Activated naive CD4-positive, alpha-beta T cell treated with anti-CD3 and anti-CD28 coated beads, Interleukin-2, amount 50 U/mL, for 24 hours (primary cell): Measurements from ENCODE around the gene CHIC2.
"Not testable (repeated sequence)": the region's sequence is repeated elsewhere in the genome, so short reads cannot be mapped to it uniquely, and the experiment has no call there.

Experiments
- H3K27ac Mint-ChIP-seq: one replicate; pipeline ENCODE4 v1.8.0; 2021; ENCODE audit warnings: mild to moderate bottlenecking, mixed read lengths
- H3K27me3 Mint-ChIP-seq: one replicate; pipeline ENCODE4 v1.8.0; 2021; ENCODE audit warnings: mixed read lengths
- H3K36me3 Mint-ChIP-seq: one replicate; pipeline ENCODE4 v1.8.0; 2021; ENCODE audit warnings: mixed read lengths
- H3K4me1 Mint-ChIP-seq: one replicate; pipeline ENCODE4 v1.8.0; 2021; ENCODE audit warnings: mixed read lengths
- H3K4me3 Mint-ChIP-seq: one replicate; pipeline ENCODE4 v1.8.0; 2021; ENCODE audit warnings: mild to moderate bottlenecking, mixed read lengths
- H3K9me3 Mint-ChIP-seq: one replicate; pipeline ENCODE4 v1.8.0; 2021; ENCODE audit warnings: mixed read lengths

Gene CHIC2

GRCh38 chr4:54064317-54065111 lies at the start of gene CHIC2:
CHIC2 (minus strand) TSS chr4:54064605; CDS start chr4:54064300, 305 bp downstream.
- Mint-ChIP-seq H3K4me3 (peak within 1 kb of the TSS; percentile 97), H3K4me1 (peaks cover 49% of the 10 kb centered on the region), H3K27me3 (no peaks in the 10 kb centered on the region), H3K27ac (peak within 1 kb of the TSS; percentile 98), H3K36me3 (peaks cover 4% of the 10 kb centered on the region), H3K9me3 (no peaks in the 10 kb centered on the region)

GRCh38 chr4:54113206-54113605 lies 48.8 kb upstream of the CHIC2 start:
- Mint-ChIP-seq H3K4me1 (peaks cover 20% of the 10 kb centered on the region), H3K27me3 (peaks cover 40% of the 10 kb centered on the region)
- H3K27ac Mint-ChIP-seq, H3K9me3 Mint-ChIP-seq, H3K4me3 Mint-ChIP-seq, H3K36me3 Mint-ChIP-seq: not testable (repeated sequence)

GRCh38 chr4:54110019-54110416 lies 45.6 kb upstream of the CHIC2 start:
- Mint-ChIP-seq H3K27me3 (peaks cover 57% of the 10 kb centered on the region), H3K9me3 (no peaks in the 10 kb centered on the region), H3K36me3 (no peaks in the 10 kb centered on the region), H3K27ac (no peak overlapping the region), H3K4me3 (no peak overlapping the region), H3K4me1 (peaks cover 30% of the 10 kb centered on the region)

- Mint-ChIP-seq H3K4me1 (peaks cover 35% of the 10 kb centered on the region), H3K36me3 (no peaks in the 10 kb centered on the region), H3K4me3 (no peak overlapping the region), H3K9me3 (no peaks in the 10 kb centered on the region), H3K27ac (no peak overlapping the region), H3K27me3 (peaks cover 61% of the 10 kb centered on the region)
Observed at GRCh38 chr4:54109241-54110018, 45.0 kb upstream of the CHIC2 start.

GRCh38 chr4:54107951-54108748 lies 43.7 kb upstream of the CHIC2 start:
- Mint-ChIP-seq H3K4me3 (peak overlapping the region; percentile 82), H3K9me3 (no peaks in the 10 kb centered on the region), H3K27ac (peak overlapping the region; percentile 12), H3K4me1 (peaks cover 36% of the 10 kb centered on the region), H3K27me3 (peaks cover 66% of the 10 kb centered on the region), H3K36me3 (no peaks in the 10 kb centered on the region)

- Mint-ChIP-seq H3K27ac (peak overlapping the region; percentile 12), H3K27me3 (peaks cover 72% of the 10 kb centered on the region), H3K36me3 (no peaks in the 10 kb centered on the region), H3K4me1 (peaks cover 51% of the 10 kb centered on the region), H3K4me3 (no peak overlapping the region), H3K9me3 (no peaks in the 10 kb centered on the region)
Observed at GRCh38 chr4:54104907-54105306, 40.5 kb upstream of the CHIC2 start.

- Mint-ChIP-seq H3K4me1 (peaks cover 51% of the 10 kb centered on the region), H3K9me3 (no peaks in the 10 kb centered on the region), H3K27ac (no peak overlapping the region), H3K4me3 (no peak overlapping the region), H3K27me3 (peaks cover 73% of the 10 kb centered on the region), H3K36me3 (no peaks in the 10 kb centered on the region)
Observed at GRCh38 chr4:54103190-54103574, 38.8 kb upstream of the CHIC2 start.

GRCh38 chr4:54102531-54103106 lies 38.2 kb upstream of the CHIC2 start:
- H3K36me3 Mint-ChIP-seq = no peaks in the 10 kb centered on the region
- H3K4me1 Mint-ChIP-seq = peaks cover 48% of the 10 kb centered on the region
- peaks cover 73% of the 10 kb centered on the region for H3K27me3 Mint-ChIP-seq
- H3K4me3 Mint-ChIP-seq = peak overlapping the region; percentile 53
- H3K27ac Mint-ChIP-seq = no peak overlapping the region
- H3K9me3 Mint-ChIP-seq = no peaks in the 10 kb centered on the region

- Mint-ChIP-seq H3K4me1 (peaks cover 44% of the 10 kb centered on the region), H3K9me3 (no peaks in the 10 kb centered on the region), H3K4me3 (peak overlapping the region; percentile 56), H3K36me3 (no peaks in the 10 kb centered on the region), H3K27ac (no peak overlapping the region), H3K27me3 (peaks cover 74% of the 10 kb centered on the region)
Observed at GRCh38 chr4:54101190-54102041, 37.0 kb upstream of the CHIC2 start.

- Mint-ChIP-seq H3K4me3 (peak overlapping the region; percentile 56), H3K27ac (no peak overlapping the region), H3K36me3 (no peaks in the 10 kb centered on the region), H3K27me3 (peaks cover 77% of the 10 kb centered on the region), H3K4me1 (peaks cover 49% of the 10 kb centered on the region), H3K9me3 (no peaks in the 10 kb centered on the region)
Observed at GRCh38 chr4:54100595-54101189, 36.3 kb upstream of the CHIC2 start.

- Mint-ChIP-seq H3K9me3 (no peaks in the 10 kb centered on the region), H3K4me1 (peaks cover 49% of the 10 kb centered on the region), H3K36me3 (no peaks in the 10 kb centered on the region), H3K27ac (no peak within 1 kb of the TSS), H3K4me3 (peak within 1 kb of the TSS; percentile 71), H3K27me3 (peaks cover 80% of the 10 kb centered on the region)
Observed at GRCh38 chr4:54099748-54100574, 35.6 kb upstream of the CHIC2 start, which contains the start of gene GSX2. GSX2 (plus strand) TSS chr4:54100163; CDS start chr4:54100345, 182 bp downstream.

- peak overlapping the region; percentile 66 for H3K4me3 Mint-ChIP-seq
- no peak overlapping the region for H3K27ac Mint-ChIP-seq
- H3K9me3 Mint-ChIP-seq = no peaks in the 10 kb centered on the region
- peaks cover 45% of the 10 kb centered on the region for H3K4me1 Mint-ChIP-seq
- no peaks in the 10 kb centered on the region for H3K36me3 Mint-ChIP-seq
- peaks cover 80% of the 10 kb centered on the region for H3K27me3 Mint-ChIP-seq
Observed at GRCh38 chr4:54099287-54099747, 34.9 kb upstream of the CHIC2 start.

GRCh38 chr4:54098375-54098774 lies 34.0 kb upstream of the CHIC2 start:
- no peaks in the 10 kb centered on the region for H3K36me3 Mint-ChIP-seq
- peaks cover 82% of the 10 kb centered on the region for H3K27me3 Mint-ChIP-seq
- no peak overlapping the region for H3K27ac Mint-ChIP-seq
- H3K4me1 Mint-ChIP-seq = peaks cover 52% of the 10 kb centered on the region
- no peaks in the 10 kb centered on the region for H3K9me3 Mint-ChIP-seq
- H3K4me3 Mint-ChIP-seq = peak overlapping the region; percentile 66
